Measurements from ENCODE around the gene SLC12A9.

Gene SLC12A9

GRCh38 chr7:100822236-100823139 lies 30.0 kb upstream of the SLC12A9 start:
- TF ChIP-seq CTCF (IDR thresholded peaks at IDR 0.05; ENCODE audit: low read depth, low read length, missing control alignments): no peak
- no peak overlapping the region for H3K4me3 ChIP-seq (ENCODE audit: low read depth, low read length)
- DNase-seq (ENCODE audit: low read depth): no peak

GRCh38 chr7:100823140-100823525 lies 29.4 kb upstream of the SLC12A9 start:
- no peak for DNase-seq (ENCODE audit: low read depth)
- H3K4me3 ChIP-seq (ENCODE audit: low read depth, low read length): no peak overlapping the region
- TF ChIP-seq CTCF (IDR thresholded peaks at IDR 0.05; ENCODE audit: low read depth, low read length, missing control alignments): no peak

- TF ChIP-seq CTCF (IDR thresholded peaks at IDR 0.05; ENCODE audit: low read depth, low read length, missing control alignments): no peak
- no peak for DNase-seq (ENCODE audit: low read depth)
- no peak overlapping the region for H3K4me3 ChIP-seq (ENCODE audit: low read depth, low read length)
Measured at GRCh38 chr7:100823534-100823933, 29.0 kb upstream of the SLC12A9 start.

GRCh38 chr7:100824499-100825214 lies 27.9 kb upstream of the SLC12A9 start:
- no peak overlapping the region for H3K4me3 ChIP-seq (ENCODE audit: low read depth, low read length)
- TF ChIP-seq CTCF (IDR thresholded peaks at IDR 0.05; ENCODE audit: low read depth, low read length, missing control alignments): no peak
- DNase-seq (ENCODE audit: low read depth): no peak

GRCh38 chr7:100825215-100825671 lies 27.3 kb upstream of the SLC12A9 start:
- DNase-seq (ENCODE audit: low read depth): no peak
- no peak overlapping the region for H3K4me3 ChIP-seq (ENCODE audit: low read depth, low read length)
- no peak for TF ChIP-seq CTCF (IDR thresholded peaks at IDR 0.05; ENCODE audit: low read depth, low read length, missing control alignments)

- TF ChIP-seq CTCF (IDR thresholded peaks at IDR 0.05; ENCODE audit: low read depth, low read length, missing control alignments): no peak
- no peak for DNase-seq (ENCODE audit: low read depth)
- no peak overlapping the region for H3K4me3 ChIP-seq (ENCODE audit: low read depth, low read length)
Measured at GRCh38 chr7:100825751-100826513, 26.6 kb upstream of the SLC12A9 start.
